Measurements from ENCODE around the gene PRODH2. TPM values are rescaled to one million over a fixed set of nuclear protein-coding genes. Genes with fewer than 3 reads are reported as not detected.

PRODH2 gene
- not detected in 2 replicates for total RNA-seq (2014; rRNA removed; shearing (Covaris generic); ENCODE audit: low replicate concordance)

- H3K27me3 ChIP-seq = peaks cover 17% of the 10 kb centered on the region
- no peak for DNase-seq
- H3K9me3 ChIP-seq = no peaks in the 10 kb centered on the region
- H3K4me3 ChIP-seq = no peak within 1 kb of the TSS
- H3K36me3 ChIP-seq = no peaks in the 10 kb centered on the region
Measured at GRCh38 chr19:35812220-35813042, at the start of gene PRODH2. TSS of gene PRODH2 (minus strand) at chr19:35812845. CDS start at chr19:35812805, 40 bp downstream.

DNA sequence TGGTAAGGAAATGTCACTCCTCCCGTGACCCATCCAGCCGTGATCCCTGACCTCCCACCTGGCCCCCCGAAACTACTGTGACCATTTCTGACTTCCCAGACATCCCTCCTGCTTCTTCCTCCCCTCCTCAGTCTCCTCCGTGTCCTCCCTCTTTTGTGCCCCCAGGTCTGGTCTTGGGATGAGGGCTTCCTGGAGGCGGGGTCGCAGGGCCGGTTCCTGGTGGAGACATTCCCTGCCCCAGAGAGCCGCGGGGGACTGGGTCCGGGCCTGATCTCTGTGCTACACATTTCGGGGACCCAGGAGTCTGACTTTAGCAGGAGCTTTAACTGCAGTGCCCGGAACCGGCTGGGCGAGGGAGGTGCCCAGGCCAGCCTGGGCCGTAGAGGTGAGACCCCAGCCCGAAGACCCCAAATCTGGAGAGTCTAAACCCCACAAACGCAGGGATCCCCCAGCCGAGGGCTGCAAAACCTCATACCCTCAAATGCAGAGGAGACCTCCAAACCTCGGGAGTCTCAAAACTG is 49.1 kb upstream of the PRODH2 start:
- Histone ChIP-seq H3K36me3 (no peaks in the 10 kb centered on the region), H3K4me3 (no peak overlapping the region), H3K9me3 (no peaks in the 10 kb centered on the region), H3K27me3 (peaks cover 11% of the 10 kb centered on the region)
- no peak for DNase-seq

DNA sequence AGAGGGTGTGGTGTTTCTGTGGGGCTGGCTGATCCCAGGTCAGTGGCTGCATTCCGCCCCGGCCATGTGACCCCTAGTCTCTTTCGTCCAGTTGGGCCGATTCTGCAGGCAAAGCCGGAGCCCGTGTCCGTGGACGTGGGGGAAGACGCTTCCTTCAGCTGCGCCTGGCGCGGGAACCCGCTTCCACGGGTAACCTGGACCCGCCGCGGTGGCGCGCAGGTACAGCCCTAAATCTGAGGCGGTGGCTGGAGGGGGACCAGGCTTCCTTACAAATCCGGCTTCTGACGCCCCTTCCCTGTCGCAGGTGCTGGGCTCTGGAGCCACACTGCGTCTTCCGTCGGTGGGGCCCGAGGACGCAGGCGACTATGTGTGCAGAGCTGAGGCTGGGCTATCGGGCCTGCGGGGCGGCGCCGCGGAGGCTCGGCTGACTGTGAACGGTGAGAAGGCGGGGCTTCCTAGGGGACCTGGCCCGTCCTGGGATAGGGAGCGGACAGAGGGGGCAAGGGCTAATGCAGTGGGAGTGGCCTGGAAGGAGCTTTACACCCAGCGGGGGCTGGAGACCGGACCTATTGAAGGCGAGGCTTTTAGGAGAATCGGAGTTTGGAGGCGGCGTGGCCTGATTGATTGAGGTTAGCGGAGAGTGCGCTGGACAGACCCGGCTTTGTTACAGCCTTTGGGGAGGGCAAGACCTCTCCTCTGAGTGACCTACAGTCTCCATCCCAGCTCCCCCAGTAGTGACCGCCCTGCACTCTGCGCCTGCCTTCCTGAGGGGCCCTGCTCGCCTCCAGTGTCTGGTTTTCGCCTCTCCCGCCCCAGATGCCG is 48.4 kb upstream of the PRODH2 start:
- H3K9me3 ChIP-seq = no peaks in the 10 kb centered on the region
- DNase-seq = no peak
- H3K36me3 ChIP-seq = no peaks in the 10 kb centered on the region
- H3K4me3 ChIP-seq = no peak overlapping the region
- H3K27me3 ChIP-seq = peaks cover 11% of the 10 kb centered on the region

DNA sequence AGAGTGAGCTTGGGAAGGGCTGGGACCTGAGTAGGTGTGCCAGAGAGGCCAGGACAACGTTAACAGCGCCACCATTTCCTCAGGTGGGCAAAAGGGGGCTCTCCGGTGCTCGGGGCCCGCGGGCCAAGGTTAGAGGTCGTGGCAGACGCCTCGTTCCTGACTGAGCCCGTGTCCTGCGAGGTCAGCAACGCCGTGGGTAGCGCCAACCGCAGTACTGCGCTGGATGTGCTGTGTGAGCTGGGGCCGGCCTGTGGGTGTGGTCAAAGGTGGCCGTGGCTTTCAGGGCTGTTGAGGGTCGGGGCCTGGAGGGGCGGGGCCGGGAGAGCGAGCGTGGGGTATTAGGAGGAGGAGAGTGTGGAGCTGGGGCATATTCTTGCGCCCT is 47.8 kb upstream of the PRODH2 start:
- no peak for DNase-seq
- Histone ChIP-seq H3K4me3 (no peak overlapping the region), H3K27me3 (peaks cover 6% of the 10 kb centered on the region), H3K9me3 (no peaks in the 10 kb centered on the region), H3K36me3 (no peaks in the 10 kb centered on the region)

DNA sequence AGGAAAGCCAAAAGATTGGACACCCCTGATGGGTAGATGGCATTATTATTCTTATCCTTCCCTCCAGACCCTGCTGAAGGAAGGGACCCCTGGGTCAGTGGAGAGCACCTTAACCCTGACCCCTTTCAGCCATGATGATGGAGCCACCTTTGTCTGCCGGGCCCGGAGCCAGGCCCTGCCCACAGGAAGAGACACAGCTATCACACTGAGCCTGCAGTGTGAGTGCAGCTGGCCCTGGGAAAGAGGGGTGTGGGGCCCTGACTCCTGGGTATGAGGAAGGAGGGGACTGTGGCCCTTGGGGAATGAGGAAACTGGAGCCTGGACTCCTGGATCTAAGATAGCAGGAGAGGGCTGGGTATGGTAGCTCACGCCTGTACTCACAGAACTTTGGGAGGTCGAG is 46.8 kb upstream of the PRODH2 start:
- no peak for DNase-seq
- no peaks in the 10 kb centered on the region for H3K9me3 ChIP-seq
- H3K27me3 ChIP-seq = peaks cover 5% of the 10 kb centered on the region
- H3K36me3 ChIP-seq = no peaks in the 10 kb centered on the region
- no peak overlapping the region for H3K4me3 ChIP-seq

DNA sequence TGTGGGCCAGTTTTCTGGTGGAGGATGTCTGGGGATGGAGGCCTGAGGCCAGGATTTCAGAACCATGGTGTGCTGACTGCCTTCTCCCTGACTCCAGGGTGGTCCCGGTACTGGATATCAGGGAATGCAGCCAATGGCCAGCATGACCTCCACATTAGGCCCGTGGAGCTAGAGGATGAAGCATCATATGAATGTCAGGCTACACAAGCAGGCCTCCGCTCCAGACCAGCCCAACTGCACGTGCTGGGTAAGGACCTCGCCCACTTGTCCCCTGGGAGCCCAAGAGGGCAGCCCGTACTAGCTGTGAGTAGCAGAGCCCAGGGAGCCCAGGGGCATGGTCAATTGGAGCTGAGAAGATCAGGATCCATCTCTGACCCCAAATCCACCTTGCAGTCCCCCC is 45.7 kb upstream of the PRODH2 start:
- H3K4me3 ChIP-seq = no peak overlapping the region
- H3K27me3 ChIP-seq = peaks cover 5% of the 10 kb centered on the region
- H3K9me3 ChIP-seq = no peaks in the 10 kb centered on the region
- no peaks in the 10 kb centered on the region for H3K36me3 ChIP-seq
- DNase-seq = no peak

DNA sequence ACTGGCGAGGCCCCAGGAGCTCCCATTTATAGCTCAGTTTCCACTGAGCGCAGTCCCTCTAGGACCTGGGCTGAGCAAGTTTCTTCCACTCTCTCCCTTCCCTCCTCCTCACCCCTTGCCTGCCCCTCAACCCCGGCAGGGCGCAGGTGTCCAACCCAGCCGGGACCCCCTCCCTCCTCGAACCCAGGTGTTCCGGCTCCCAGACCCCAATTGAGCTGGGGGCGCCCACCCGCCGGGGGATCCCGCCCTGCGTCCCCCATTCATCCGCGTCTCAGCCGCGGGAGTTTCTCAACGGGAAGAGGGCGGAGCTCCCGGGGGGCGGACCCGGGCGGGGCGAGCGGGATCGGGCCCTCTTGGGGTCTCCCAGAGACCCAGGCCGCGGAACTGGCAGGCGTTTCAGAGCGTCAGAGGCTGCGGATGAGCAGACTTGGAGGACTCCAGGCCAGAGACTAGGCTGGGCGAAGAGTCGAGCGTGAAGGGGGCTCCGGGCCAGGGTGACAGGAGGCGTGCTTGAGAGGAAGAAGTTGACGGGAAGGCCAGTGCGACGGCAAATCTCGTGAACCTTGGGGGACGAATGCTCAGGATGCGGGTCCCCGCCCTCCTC is 44.0 kb upstream of the PRODH2 start, which contains the start of gene KIRREL2:
Gene KIRREL2 (plus strand): TSS at position 366 of the 604 bp plus-strand sequence. CDS start 209 bp downstream, at position 575.
- H3K9me3 ChIP-seq = no peaks in the 10 kb centered on the region
- H3K27me3 ChIP-seq = peaks cover 5% of the 10 kb centered on the region
- peak within 1 kb of the TSS; percentile 36 for H3K4me3 ChIP-seq
- H3K36me3 ChIP-seq = no peaks in the 10 kb centered on the region
- DNase-seq = no peak

GRCh38 chr19:35853038-35853756 is 40.6 kb upstream of the PRODH2 start:
- Histone ChIP-seq H3K36me3 (no peaks in the 10 kb centered on the region), H3K9me3 (no peaks in the 10 kb centered on the region), H3K4me3 (no peak overlapping the region), H3K27me3 (peaks cover 8% of the 10 kb centered on the region)
- DNase-seq = no peak

DNA sequence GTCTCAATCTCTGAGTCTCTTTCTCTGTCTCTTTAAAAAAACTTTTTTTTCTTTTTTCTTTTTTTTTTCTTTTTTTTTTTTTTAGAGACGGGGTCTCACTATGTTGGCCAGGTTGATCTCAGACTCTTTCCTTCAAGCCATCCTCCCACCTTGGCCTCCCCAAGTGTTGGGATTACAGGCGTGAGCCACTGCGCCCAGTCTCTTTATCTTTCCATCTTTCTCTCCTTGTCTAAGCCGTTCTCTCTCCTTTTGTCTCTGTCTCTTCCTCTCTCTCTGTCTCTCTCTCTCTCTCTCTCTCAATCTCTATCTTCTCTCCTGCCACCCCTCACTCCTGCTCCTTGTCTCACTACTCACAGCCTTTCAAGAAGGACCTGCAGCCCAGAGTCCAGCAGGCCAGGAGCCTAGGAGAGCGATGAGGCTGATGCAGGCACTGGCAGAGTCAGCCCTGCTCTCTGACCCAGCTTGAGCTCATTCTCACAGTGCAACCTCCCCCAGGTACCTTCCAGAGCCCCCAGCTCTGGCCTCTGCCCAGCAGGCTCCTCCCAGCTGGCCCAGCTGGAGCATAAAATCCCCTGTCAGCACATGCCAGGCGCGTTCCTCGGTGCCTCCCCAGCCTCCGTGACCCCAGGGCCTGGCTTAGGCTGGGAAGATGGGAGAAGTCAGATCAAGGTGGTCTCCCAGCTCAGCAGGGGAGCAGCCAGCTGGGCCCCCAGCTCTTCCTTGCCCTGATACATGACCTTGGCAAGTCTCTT is 39.6 kb upstream of the PRODH2 start, which contains the start of gene NPHS1:
Gene NPHS1 (minus strand): TSS at position 476 of the 752 bp plus-strand sequence. CDS start 667 bp downstream, outside the sequence.
- H3K27me3 ChIP-seq = peaks cover 10% of the 10 kb centered on the region
- no peaks in the 10 kb centered on the region for H3K36me3 ChIP-seq
- H3K9me3 ChIP-seq = no peaks in the 10 kb centered on the region
- DNase-seq = no peak
- no peak within 1 kb of the TSS for H3K4me3 ChIP-seq

DNA sequence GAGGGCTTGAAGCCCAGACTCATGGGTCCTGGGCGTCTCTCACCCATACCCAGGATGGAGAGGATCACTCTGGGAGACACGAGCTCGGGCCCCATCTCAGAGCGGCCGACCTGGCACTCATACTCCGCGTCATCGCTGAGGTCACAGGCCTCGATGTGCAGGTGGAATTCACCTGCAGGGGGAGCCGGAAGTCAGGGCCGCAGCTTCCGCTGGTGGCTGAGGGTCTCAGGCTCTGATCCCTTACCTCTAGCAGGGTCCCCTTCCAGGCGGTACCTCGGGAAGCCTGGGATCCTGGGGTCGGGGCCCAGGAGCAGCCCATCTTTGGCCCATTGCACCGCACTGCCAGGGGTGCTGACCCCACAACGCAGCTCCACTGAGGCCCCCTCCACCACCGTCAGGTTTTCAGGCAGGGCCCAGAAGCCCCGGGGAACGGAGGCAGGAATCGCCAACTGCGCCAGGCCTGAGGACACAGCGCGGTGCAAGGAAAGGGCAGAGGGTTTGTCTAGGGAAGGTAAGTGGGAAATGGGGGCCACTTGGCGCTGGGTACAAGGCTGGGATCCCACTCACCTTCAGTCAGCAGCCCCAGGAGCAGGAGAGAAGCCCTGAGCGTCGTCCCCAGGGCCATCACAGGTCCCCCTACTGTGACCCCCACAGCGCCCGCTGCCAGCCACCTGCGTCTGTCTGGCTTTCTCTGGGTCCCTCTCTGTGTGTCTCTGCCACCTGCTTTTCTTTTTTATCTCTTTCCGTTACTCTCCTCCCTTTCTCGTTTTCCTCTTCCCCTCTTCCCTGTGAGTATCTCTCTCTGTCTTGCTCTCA is 38.8 kb upstream of the PRODH2 start:
- no peak for DNase-seq
- no peak overlapping the region for H3K4me3 ChIP-seq
- H3K27me3 ChIP-seq = peaks cover 9% of the 10 kb centered on the region
- H3K36me3 ChIP-seq = no peaks in the 10 kb centered on the region
- H3K9me3 ChIP-seq = no peaks in the 10 kb centered on the region

DNA sequence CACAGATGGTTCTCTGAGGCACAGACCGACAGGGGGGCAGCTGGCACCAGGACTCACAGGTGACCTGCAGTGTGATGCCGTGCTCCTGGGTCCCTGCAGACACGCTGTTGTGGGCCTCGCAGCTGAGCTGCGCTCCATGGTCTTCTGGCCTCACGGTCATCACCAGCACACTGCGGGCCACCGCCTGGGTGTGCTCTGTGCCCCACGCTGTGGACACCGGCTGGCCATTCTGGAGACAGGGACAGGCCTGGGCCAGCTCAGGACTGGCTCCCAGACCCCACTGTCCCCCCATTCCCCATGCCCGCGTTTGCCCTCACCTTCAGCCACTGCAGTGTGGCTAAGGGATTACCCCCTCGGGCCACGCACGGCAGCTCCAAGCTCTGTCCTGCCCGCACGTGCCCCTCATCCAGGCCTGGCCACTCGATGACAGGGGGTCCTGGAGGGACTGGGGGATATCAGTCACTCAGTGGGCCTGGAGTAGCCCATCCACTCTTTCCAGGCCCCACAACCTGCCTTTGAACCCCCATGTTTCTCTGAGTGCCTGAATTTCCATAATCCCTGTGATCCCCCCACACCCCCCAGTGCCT is 36.4 kb upstream of the PRODH2 start:
- DNase-seq = no peak
- Histone ChIP-seq H3K27me3 (peaks cover 30% of the 10 kb centered on the region), H3K36me3 (no peaks in the 10 kb centered on the region), H3K4me3 (no peak overlapping the region), H3K9me3 (no peaks in the 10 kb centered on the region)

DNA sequence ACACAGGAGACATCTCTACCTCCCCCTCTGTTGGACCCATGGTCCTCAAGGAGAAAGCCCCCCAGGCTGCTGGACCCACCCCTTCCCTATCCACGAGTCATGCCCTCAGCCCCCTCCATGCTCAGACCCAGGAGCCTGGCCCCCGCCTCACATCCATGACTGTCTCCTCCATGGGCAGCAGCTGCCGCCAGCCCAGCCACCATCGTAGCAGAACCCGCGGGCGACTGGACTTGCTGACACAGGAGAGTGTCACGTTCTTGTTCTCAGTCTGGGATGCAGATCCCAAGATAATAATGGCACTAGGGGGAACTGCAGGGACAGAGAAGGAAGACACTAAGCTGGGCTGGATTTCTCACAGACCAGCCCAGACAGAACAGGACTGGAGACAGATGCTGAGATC is 35.8 kb upstream of the PRODH2 start:
- Histone ChIP-seq H3K27me3 (peaks cover 35% of the 10 kb centered on the region), H3K9me3 (no peaks in the 10 kb centered on the region), H3K36me3 (no peaks in the 10 kb centered on the region), H3K4me3 (no peak overlapping the region)
- DNase-seq = no peak

DNA sequence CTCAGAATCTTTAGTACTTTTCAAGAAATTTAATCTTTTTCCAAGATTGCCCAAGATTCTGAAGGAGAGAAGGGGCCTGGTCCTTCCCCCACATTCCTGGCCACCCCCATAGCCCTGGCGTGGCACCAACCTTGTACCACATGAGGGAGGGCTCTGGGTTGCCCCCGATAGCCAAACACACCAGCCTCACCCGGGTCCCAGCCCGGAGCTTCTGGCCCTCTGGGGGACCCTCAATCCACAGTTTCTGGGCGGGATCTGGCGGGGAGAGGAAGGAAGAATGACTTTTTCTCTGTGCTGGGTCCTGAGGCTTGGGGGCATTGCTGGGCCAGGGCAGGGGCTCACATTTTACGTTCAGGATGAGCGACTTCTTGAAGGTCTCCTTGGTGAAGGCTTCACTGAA is 35.3 kb upstream of the PRODH2 start:
- H3K36me3 ChIP-seq = no peaks in the 10 kb centered on the region
- DNase-seq = no peak
- H3K4me3 ChIP-seq = no peak overlapping the region
- H3K27me3 ChIP-seq = peaks cover 39% of the 10 kb centered on the region
- H3K9me3 ChIP-seq = no peaks in the 10 kb centered on the region

GRCh38 chr19:35846038-35846668 is 33.5 kb upstream of the PRODH2 start:
- H3K9me3 ChIP-seq = no peaks in the 10 kb centered on the region
- DNase-seq = no peak
- peaks cover 46% of the 10 kb centered on the region for H3K27me3 ChIP-seq
- no peaks in the 10 kb centered on the region for H3K36me3 ChIP-seq
- H3K4me3 ChIP-seq = no peak overlapping the region
